Right lung (tissue), 5 donors: ENCODE results near the gene FRRS1. TPM values are rescaled to one million over a fixed set of nuclear protein-coding genes. Genes with fewer than 3 reads are reported as not detected.

Experiments
- DNase-seq, 2 donors: peaks; one replicate each; pipeline ENCODE4 v3.0.0-alpha.2; 2013
- polyA plus RNA-seq, 5 donors: library from polyadenylated mRNA; unstranded; fragments of 120-200 nt; gene quantifications; one replicate each; pipeline versions ENCODE4 v1.2.1 to v1.2.3, GENCODE V29; 2013; ENCODE audit warnings: inconsistent platforms in 1 of 5, low replicate concordance in 1 of 5; ENCODE audit not compliant: insufficient read length in 5 of 5, insufficient read depth in 1 of 5

FRRS1 gene
- polyA plus RNA-seq, 5 donors, result 7.8 to 14.1 (median 11.6) TPM

DNA sequence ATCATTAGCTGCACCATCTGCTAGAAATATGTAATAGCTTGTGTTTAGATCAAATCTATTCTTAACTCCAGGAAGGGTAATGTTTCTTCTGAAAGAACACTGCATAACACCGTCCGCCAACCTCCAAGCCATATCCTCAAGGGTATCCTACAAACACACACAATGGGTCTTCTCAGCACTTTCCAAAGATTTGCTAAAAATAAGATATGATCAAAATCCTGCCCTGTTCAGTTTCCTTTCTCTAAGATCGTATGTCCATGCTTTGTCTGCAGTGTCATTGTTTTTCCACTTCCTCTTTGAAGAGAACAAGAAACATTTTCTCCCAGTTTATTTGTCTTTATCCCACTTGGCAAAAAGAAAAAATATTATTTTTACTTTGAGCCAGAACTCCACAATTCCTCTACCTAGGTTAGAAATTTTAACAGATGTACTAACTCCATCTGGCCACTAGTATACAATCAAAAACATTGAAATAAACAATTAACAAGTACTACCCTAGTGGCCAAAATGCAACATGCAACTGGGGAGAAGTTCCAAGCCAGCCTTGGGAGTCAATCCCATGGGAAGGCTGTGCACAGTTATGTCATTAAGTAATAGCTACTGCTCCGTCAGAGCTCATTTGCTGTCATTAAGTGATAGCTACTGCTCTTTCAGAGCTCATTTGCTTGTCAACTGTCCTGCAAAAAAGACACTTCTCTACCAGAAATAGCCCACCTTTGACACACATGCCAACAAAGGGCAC lies 37.8 kb downstream of the FRRS1 start:
- DNase-seq, result no peak

DNA sequence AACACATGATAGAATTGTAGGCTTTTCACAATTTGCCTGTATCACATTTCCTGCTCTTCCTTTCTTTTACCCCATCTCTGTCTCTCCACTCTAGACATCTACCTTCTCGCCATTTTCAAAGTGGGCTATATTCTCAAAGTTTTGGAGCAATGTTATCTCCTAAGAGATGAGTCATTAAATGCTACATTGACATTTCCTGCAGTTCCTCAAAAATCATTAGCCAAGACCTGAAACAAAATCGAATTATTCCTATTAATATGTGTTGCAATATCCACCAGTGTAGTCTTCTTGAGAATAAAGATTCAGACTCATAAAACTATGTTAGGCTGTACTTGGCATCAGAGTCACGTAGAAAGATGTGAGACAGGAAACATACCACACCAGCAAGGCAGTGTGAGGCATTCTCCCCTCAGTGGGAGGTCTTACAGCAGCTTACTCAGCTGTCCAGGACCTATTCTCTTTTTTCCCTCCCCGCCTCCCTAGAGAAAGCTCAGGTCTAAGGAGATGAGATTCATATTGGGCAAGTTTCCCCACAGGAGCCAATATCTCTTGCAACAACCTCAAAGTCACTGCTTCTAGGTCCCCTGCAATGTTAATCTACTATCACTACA lies 38.8 kb downstream of the FRRS1 start:
- no peak for DNase-seq

DNA sequence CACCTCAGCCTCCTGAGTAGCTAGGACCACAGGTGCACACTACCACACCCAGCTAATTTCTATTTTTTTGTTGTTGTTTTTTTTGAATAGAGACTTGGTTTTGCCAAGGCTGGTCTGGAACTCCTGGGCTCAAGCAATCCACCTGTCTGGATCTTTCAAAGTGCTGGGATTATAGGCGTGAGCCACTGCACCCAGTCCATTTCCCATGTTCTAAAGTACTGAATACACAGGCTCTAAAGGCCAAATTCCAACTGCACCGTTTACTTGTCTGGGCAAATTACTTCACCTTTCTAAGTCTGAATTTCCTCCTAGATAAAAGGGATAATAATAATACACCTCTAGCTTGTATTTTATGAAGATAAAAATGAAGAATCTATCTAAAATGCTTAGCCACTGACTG lies 39.6 kb downstream of the FRRS1 start:
- no peak for DNase-seq

DNA sequence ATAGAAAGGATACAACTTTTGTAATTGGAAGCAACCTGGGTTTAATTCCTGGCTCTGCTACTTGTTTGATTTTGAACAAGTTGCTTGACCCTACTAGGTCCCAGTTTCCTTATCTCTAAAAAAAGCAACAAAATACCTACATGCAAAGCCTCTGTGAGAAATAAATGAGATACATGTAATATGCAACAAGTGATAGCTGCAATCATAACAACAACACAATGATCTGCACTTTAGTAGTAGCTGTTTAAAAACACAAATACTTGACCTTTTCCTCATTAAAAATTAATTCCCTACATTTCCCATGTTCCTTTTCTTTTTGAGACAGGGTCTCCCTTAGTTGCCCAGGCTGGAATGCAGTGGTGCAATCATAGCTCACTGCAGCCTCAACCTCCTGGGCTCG lies 40.0 kb downstream of the FRRS1 start:
- DNase-seq, result no peak

DNA sequence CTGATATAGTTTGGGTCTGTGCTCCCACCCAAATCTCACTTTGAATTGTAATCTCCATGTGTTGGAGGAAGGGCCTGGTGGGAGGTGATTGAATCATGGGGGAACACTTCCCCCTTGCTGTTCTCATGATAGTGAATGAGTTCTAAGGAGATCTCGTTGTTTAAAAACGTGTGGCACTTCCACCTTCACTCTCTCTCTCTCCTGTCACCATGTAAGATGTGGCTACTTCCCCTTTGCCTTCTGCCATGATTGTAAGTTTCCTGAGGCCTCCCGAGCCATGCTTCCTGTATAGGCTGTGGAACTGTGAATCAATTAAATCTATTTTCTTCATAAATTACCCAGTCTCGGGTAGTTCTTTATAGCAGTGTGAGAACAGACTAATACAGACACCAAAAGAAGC lies 40.4 kb downstream of the FRRS1 start:
- no peak for DNase-seq

DNA sequence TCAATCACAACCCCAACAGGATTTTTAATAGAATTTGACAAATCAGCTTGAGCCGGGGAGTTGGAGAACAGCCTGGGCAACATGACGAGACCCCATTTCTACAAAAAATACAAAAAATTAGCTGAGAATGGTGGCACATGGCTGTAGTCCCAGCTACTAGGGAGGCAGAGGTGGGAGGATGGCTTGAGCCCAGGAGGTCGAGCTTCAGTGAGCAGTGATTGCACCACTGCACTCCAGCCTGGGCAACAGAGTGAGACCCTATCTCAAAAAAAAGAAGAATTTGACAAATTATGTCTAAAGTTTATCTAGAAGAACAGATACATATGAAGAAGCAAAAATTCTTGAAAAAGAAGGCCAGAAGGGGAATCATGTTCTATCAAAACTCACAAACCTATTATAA lies 43.2 kb downstream of the FRRS1 start:
- no peak for DNase-seq

DNA sequence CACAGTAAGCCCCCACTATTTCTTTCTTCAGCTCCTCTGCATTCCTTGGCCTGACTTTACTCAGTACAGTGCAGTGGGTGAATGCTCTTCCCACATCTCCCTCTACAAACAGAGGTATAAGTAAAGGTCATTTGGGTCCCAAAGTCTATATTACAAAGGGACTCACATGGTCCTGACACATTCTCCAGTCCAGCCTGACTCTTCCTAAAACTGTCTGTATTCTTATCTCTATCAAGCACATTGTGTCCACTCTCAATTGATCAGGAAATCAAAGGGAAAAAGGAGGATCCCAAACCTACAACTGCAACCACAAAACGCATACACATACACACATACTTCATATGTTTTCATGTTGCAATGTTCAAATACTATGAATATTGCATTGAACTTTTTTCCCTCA lies 49.4 kb downstream of the FRRS1 start:
- DNase-seq, result no peak

DNA sequence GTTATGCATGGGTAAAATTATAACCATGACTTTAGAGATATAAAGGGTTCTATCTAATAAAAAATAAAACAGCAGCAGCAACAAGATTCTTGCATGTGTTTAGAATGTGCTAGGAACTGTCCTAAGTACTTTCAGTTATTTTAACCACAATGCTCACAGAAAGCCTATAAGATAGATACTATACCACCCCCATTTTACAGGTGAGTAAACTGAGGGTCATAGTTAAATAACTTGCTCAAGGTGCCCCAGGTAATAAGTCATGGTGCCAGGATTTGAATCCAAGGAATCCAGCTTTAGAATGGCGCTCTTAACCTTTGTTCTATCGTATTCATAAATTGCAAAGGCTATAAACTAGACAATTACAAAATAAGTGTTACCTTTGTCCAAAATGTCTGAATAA lies 53.4 kb downstream of the FRRS1 start:
- DNase-seq, result no peak

DNA sequence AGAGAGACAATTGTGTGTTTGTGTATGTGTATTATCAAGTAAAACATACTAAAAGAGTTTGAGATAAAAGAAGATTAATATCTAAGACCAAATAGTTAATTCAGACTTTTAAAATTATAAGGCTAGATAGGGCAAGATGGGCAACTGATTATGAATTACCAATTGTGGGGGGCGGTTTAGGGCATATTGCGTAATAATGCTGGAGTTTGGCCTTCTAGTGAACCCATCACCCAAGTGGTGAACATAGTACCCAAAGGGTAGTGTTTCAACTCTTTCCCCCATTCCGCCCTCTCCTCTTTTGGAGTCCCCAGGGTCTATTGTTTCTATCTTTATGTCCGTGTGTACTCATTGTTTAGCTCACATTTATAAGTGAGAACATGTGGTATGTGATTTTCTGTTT lies 55.4 kb downstream of the FRRS1 start:
- no peak for DNase-seq

DNA sequence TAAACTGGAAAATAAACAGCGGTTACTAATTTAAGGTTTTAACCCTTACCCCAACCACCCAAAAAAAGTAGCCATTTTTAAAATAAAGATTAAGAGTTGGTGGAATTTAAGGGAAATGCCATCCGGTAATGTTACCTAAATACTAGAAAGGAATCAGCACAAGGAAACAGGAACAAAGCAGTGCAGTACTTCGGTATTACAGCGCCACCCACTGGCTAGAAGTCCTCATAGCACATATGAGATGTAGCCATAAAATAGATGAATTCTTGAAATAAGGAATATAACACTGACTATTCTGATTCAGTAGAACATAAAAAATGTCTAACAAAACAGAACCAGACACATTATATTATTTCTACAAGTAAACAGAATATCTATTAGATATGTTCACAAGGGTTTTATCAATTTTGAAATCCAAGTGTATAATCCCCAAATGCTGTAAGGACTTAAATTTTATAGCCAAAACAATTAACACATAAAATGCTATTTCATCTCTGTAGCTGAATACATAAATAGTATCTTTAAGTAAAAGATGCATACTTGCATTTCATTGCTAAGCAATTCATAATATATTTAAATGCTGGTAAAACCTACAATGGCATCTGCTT lies 58.8 kb downstream of the FRRS1 start:
- peak; percentile 44 to 61 for DNase-seq

DNA sequence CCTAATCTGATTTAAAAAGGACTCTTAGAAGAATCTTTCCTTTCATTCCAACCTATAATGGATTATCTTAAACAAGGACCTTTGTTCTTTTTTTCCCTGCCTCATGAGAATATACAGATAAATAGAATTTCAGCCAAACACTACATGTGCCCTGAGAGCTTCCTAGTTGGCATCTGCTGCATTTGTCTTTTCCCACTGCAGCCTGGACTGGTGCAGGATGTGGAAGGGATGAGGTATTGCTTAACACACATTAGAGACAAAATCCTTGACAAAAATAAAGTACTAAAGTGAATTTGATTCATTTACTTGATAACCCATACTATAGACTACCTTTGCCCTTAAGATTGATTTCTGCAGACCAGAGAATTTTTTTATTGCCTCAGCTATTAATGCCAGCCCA lies 61.0 kb downstream of the FRRS1 start:
- DNase-seq, result no peak

DNA sequence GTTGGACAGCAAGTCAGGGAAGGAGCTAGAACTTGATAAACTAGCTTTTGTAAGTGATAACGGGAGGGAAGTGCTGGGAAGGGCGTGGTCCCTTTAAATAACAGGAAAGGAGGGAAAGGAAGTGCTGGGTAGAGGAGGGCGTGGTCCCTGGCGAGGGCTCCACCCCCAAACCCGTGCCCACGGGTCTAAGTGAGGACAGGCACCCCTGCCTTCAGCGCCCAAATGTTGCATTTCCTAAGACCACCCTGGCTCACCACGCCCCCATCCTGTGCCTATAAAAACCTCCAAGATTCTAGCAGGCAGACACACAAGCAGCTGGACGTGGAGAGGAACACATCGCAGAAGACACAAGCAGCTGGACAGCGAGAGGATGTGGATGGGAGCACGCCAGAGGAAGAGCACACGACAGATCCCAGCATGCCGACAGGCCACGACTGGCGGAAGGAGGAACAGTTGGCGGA lies 62.0 kb downstream of the FRRS1 start:
- no peak for DNase-seq

DNA sequence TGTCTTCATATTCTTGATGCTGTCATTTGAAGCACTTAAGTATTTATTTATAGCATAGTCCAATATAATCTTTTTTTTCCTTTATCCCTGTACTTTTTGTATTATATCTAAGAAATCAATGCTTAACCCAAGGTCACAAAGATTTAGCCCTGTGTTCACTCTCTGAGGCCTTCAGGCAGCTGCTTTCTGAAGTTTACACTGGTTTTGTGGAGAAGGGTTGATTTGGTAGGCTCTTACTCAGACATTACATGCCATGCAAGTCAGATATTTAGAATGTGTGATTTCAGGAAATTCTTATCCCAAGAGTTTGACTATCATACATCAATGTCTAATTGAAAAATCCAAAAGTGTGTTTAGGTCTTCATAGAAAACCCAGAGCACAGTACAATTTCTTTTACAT lies 64.2 kb downstream of the FRRS1 start:
- DNase-seq, result no peak

DNA sequence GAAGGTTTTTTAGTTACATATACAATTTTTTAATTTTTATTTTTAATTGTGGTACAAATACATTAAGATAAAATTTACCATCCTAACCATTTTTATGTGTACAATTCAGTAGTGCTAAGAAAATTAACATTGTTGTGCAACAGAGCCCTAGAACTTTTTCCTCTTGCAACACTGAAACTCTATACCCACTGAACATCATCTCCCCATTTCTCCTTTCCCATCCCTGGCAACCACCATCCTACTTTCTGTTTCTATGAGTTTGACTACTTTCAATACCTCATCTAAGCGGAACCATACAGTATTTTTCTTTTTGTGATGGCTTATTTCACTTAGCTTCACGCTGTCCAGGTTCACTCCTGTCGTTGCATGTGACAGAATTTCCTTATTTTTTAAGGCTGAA lies 66.4 kb downstream of the FRRS1 start:
- DNase-seq, result no peak

DNA sequence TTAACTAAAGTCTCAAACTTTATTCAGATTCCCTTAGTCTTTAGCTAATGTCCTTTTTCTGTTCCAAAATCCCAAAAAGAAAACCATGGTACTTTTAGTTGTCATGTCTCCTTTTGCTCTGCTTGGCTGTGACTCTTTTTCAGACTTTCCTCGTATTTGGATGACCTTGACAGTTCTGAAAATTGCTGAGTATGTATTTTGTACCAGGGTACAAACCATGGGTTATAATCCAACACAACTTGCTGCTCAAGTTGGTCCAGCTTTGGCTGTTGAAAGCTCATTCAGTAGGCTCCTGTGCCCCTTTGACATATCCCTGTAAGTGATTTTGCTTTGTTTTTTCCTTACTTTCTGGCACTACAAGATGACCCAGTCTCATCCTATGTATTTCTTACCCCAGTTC lies 68.9 kb downstream of the FRRS1 start:
- no peak for DNase-seq

DNA sequence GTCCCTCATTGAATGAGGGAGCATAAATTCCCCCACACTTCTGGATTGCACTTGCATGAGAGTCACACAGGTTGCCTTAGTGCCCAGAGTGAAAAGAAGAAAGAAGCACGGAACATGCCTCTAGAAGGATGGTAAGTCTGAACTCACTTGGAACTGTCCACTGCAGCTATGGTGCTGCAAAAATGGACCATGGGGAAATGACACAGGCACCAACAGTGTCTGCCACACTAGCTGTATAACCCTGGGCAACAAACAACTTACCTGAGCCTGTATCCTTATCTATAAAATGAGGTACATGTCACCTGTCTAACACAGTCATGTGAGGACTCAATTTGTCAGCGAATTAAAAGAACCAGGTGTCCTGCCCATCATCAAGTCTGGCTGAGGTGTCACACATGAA lies 69.8 kb downstream of the FRRS1 start:
- DNase-seq, result no peak

DNA sequence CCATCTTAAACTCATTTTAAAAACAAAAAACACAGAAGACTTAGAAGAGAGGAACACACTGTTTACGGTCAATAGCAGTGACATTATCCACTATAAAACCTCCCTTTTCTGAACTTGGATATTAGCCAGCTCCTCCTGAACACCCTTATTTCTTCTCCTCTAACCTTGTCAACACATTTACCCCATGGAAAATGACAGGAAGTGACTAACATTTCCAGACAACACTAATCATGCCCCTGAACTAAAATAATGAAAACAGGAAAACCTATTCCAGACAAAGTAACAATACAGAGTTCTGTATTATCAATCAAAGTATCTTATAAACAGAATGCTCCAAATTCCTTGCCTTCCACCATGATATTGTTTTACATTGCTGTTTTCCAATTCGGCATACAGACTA lies 75.3 kb downstream of the FRRS1 start:
- DNase-seq, result no peak

DNA sequence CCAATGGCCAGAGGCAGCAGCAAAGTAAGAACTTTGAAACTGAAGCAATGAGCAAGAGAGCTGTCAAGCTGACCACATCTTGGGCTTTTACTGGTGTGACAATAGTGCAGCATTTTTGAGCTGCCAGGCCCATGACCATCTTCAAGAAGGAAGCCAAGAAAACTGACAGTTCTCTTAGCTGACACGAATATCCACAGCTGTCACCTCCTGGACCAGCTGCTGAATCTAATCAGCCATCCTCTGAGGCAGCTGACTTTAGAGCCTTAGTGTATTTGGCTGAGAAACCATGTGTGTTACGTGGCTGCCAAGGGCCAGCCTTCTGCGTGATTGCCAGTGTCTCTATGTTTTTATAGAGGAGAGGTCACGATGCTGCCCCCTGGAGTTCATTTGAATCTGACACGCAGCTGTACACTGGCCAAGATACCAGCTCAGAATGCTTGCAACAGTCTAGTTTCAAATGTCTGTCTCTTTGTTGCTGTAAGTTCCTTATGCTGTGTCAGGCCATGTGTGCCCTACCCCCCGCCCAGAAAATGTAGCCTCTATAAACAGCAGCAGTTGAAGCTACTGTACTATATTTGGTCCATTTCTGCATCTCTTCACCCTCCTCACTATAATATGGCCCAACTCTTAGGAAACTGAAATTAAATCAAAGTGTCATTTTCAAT lies 80.8 kb downstream of the FRRS1 start:
- DNase-seq, result peak; percentile 70 to 77

DNA sequence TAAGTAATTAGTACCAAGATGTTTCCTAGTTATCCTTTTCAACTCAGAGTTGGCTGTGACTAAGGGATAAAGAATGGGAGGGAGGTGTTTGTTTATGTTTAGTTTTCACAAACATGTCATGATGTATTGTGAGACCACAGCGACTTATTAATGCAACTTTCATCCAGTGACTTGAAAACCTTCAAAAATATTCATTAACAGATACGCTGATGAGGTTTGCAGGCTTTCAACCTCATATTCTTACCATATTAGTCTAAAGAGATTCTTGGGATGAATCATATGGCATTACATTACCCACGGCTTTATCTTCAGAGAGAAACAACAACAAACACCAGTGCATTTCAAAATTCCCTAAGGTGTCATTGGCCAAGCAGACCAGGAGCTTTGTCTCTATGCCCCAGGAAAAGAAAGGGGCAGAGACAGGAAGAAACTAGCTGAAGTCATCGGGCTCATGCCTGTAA lies 84.1 kb downstream of the FRRS1 start:
- DNase-seq, result no peak

DNA sequence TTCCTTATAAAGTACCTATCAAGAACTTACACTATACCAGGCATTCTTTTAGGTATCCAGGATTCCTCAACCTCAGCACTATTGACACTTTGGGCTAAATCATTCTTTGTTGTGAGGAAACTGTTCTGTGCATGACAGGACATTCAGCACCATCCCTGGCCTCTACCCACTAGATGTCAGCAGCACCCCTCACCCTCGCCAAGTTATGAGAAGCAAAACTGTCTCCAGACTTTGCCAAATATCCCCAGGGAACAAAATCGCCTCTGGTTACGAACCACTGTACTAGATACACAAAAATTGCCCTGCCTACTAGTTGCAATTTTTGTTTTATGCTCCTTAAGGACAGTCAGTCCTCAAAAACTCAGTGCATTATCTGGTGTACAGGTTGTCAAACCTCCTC lies 84.9 kb downstream of the FRRS1 start:
- no peak for DNase-seq

DNA sequence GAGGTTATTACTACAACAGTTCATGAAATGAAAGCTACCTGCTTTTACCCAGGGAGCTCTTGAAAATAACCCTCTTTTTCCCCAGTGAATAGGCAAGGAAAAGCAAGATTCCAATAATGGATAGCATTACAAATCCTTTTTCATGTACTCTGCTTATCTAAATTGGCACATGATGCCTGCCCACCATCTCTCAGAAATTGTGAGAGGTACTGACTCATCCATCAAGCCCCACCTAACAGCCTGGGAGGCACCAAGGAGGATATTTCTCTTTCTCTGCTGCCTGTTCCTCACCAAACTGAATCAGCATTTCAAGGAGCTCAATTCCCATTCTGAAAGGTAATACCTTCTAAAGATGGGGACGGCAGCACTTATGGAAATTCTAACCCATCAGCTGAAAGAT lies 86.2 kb downstream of the FRRS1 start:
- no peak for DNase-seq

DNA sequence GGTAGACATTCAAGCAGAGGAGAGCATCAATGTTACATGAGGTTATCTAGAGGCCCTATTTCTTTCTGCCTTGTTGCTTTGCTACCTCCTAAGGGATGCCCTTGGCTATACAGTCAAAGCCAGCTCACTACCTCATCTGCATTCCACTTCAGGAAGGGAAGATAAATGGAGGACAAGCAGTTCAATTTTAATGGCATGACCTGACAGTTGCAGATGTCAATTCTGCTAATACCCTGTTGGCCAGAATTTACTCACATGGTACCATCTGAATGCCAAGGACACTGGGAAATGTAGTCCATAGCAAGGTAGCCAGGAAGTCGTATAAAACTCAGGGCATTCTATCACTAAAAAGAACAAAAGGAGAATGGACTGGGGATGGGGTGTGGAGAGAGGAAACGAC lies 89.0 kb downstream of the FRRS1 start:
- DNase-seq, result no peak

DNA sequence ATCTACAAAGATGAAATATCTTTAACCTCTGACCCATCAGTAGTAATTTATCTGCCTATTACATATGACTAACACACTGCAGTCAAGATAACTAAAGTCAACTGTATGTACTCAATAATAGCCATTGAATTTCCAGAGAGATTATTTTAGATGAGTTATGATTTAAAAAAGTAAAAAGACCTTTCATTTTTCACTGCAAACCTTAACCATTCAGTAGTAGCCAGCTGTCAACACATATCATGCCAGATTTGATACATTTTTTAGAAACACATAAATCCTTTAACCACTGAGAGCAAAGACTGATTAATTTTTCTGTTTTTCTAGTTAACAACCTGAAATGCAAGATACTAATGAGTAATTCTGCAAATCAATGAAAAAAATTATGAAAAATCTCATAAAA lies 89.6 kb downstream of the FRRS1 start:
- DNase-seq, result no peak
